HG03097 (cell line): Measurements from ENCODE around the gene VPS8.

Experiments
- ATAC-seq: cut with Tn5 transposase; IDR thresholded peaks from one replicate; pipeline ENCODE4 v1.9.1; 2021; ENCODE audit not compliant: unreplicated experiment, low FRiP score

VPS8 gene

GRCh38 chr3:184780981-184781515 lies 30.9 kb upstream of the VPS8 start:
- no peak for ATAC-seq

DNA sequence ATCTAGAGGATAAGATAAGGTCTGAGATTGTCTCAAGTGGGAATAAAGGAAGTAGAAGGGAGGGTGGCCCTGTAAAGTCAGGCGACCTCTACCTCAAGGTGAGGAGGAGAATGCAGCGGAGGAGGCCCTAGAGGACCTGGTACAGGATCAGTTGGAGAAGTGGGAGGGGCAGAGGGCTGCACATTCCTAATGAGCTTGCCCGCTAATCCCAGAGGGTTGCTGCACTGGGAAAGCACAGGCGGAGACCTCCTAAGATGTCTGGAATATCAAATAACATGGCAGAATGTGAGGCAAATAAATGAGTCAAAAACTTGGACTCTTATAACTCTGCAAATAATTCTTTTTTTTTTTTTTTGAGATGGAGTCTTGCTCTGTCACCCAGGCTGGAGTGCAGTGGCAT lies 30.2 kb upstream of the VPS8 start:
- no peak for ATAC-seq

DNA sequence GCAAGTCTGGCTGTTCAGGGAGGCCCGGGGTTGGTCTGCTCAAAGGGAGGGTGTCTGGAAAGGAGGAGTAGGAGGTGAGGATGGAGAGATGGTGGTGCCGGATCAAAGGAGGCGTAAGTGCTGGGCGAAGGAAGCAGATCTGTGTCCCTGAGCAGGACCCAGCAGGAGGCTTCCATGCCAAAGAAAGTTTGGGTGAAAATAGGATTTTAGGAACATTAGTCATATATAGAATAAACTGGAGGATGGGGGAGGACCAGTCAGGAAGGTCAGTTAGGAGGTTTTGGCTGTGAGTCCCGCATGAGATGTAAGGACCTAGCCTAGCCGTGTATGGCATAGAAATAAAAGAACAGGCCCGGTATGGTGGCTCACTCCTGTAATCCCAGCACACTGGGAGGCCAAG lies 28.6 kb upstream of the VPS8 start:
- no peak for ATAC-seq

- ATAC-seq = no peak
Measured at GRCh38 chr3:184784731-184785500, 27.1 kb upstream of the VPS8 start.

DNA sequence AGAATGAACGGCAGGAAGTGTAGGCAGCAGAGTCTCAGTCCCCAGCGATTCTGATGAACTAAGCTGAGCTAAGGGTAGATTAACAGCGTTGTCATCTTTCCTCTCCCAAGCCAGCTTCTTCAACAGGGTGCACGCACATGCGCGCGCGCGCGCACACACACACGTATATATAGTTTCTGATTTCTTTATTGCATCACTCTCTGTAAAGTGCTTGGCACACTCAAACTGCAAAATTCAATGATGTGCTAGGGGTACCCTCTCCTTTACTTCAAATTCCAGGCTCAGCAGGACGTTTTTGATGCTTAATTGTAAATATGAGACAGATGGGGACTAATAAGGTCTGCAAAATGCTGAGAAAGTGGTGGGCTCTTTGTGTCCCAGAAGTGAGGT lies 26.1 kb upstream of the VPS8 start:
- no peak for ATAC-seq

- no peak for ATAC-seq
Measured at GRCh38 chr3:184786280-184786941, 25.6 kb upstream of the VPS8 start.

- no peak for ATAC-seq
Measured at GRCh38 chr3:184788751-184789150, 23.2 kb upstream of the VPS8 start.

- no peak for ATAC-seq
Measured at GRCh38 chr3:184789314-184789998, 22.5 kb upstream of the VPS8 start.

DNA sequence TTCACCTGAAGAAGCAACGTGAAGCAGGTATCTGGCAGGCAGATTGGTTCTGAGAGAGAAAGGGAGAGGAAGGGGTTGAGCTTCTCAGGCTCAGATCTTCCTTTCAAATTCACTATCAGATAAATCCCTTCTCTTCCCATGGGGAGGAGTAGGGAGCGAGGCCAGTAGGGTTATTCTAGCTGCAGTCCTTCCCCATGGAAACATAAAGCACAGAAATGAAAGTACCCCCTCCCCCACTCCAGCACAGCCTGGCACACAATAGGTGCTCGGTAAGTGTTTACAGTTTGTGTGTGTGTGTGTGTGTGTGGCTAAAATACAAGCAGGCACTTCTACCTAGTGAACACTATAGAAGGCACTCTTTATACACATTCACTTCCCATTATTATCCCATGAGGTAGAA lies 20.8 kb upstream of the VPS8 start:
- ATAC-seq = no peak

DNA sequence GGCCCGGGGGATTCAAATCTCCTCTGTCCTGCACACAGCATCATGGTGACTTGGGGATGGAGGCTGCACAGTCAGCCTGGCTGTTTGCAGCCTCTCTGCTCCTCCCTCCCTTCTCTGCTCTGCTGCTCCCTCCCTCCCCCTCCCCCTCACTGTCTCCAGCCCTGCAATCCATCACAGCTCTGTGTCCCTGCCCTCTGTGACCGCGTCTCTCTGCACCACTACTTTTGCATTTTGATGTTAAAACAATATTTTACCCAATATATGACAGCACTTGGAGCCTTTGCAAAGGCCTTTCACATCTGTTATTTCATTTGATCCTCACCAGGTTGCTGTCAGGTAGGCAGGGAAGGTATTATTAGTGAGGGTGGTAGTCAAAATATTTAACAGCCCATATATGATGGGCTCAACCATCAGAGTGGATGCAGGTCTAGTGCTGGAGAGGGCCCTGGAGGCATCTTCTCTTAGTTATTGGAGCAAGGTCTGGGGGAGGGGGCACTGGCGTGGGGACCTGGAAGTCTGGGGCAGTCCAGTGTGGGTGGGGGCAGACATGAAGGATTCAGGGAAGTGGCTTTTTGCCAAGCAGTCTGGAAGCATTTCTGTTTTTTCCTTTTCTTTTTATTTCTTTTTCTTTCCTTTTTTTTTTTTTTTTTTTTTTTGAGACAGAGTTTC lies 16.3 kb upstream of the VPS8 start:
- ATAC-seq = no peak

DNA sequence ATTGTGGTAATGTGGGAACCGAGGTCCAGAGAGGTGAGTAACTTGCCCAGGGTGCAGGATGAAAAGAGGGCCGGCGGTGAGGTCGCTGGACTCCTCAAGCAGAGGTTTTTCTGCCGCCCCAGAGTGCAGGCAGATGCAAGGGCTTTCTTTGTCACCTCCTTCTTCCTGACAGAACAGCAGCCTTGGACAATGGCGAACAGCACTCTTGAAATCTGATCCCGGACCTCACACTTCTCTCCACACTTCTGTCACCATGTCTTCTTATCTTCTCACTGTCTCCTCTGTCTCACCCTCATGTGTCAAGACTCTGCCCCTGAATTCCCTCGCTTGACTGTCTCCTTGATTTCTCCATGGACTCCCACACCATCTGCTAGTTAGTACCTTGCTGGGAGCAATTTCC lies 15.4 kb upstream of the VPS8 start:
- ATAC-seq = no peak

- no peak for ATAC-seq
Measured at GRCh38 chr3:184796954-184797353, 15.0 kb upstream of the VPS8 start.

DNA sequence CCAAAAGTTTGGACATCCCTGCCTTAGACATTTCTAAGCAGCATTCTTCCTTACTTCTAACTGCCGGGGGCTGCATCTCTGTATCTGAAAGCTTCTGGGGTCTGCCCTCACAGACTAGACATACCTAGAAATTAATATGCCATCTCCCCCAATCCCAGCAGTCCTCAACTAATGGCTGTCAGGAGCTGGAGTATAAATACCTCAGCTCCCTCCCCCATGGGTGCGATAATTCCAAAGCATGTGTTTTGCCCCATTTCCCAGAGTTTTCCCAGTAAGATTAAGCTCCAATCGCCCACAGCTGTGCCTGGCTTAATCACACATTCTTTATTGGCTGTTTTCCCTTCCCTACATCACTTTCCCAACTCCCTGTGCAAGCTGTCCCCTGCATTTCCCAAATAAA lies 13.8 kb upstream of the VPS8 start:
- ATAC-seq = no peak

- ATAC-seq = no peak
Measured at GRCh38 chr3:184800349-184800930, 11.5 kb upstream of the VPS8 start.

DNA sequence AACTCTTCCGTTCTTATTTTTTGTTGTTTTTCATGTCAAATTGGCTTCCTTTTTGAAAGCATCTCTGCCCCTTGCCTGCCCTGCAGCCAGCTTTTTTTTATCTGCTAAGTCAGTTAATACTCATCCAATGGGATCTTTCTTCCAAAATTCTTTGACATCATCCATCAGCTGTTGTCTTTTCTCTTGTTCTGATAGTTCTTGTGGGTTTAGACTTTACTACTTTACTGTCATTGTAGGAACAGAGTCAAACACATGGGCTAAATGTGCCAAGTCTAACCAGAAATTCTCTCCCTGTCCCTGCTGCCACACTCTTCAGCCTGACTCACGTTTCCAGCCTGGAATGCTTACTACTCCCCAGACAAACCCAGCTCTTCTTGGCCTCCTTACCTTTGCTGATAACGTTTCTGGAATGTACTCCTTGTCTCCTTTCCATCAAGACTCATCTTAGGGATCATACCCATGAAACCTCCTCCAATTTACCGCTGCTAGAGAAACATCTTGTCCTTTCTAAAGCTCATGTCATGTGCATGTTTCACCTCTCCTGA lies 10.7 kb upstream of the VPS8 start:
- no peak for ATAC-seq

GRCh38 chr3:184802150-184802549 lies 9.8 kb upstream of the VPS8 start:
- ATAC-seq = no peak

DNA sequence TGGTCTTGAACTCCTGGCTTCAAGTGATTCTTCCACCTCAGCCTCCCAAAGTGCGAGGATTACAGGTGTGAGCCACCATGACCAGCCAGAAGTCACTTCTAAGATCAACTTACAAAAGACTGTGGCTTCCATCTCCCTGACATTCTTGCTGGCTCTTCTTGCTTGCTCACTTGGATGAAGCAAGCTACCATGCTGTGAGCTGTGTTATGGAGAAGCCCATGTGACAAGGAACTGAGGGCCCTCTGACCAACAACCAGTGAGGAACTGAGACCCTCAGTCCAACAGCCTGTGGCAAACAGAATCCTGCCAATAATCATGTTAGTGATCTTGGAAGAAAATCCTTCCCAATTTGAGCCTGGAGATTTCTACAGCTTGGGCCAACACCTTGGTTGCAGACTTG lies 7.2 kb upstream of the VPS8 start:
- ATAC-seq = no peak

DNA sequence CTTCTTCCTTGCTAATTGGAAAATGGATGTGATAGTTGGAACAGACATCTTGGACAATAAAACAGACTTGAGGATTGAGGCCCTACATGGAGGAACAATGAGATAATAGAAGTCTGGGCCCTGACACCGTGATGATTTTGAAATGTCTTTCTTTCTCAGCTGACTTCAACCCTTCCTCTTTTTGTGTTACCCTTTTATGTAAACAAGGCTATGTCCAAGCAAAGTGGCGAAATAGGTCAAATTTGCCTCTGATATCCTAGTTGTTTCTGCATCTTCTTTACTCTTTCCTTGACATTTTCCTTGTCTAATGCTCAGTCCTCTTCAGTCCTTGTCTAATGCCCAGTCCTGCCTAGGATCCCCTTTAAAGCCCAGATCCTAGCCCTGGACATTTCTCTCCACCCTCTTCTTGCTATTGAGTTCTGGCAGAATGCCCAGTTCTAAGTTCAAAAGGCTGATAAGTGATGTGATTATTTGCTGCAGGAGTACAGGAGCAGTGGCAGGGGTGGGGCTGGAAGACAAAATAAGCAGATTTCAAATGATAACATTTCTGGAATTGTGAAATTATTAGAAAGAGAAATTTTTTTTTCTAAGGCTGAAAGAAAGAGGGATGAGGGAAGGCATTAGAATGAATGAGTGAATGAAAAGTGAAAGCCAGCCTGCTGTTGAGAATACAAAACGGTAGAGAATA lies 6.5 kb upstream of the VPS8 start:
- no peak for ATAC-seq

DNA sequence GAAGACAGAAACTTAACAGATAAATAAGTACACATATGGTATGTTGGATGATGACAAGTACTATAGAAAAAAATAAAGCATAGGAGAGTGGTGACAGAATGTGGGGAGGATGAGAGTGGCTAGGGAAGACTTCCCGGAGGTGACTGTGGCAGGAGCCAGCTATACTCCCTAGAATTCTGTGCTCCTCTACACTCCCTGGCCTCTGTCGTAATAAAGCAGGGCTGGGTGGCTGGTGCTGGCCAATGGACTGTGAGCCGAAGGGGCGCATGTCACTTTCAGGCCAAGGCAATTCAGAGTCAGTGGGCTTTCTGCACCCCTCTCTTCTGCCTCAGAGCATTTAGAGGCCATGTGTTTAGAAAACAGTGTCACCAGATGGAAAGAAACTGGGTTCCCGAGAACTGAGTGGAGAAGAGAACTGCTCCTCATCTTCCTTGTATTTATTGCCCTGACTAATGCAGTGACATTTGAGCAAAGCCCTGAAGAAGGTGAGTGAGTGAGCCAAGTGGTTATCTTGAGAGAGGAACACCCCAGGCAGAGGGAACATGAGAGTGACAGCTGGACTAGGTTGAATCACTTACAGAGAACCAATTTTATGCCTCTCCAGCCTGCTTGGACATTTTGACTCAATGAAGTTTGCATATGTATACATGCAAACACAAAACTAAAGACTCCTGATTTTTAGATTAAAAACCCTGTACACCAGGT lies 5.2 kb upstream of the VPS8 start:
- no peak for ATAC-seq
